Measurements from ENCODE around the gene RBFOX2. TPM values are rescaled to one million over a fixed set of nuclear protein-coding genes. Genes with fewer than 3 reads are reported as not detected.
A peak's percentile ranks its signal among the peaks of the same experiment; 100 is the strongest.

RBFOX2 gene
- polyA plus RNA-seq, 2 of the 4 experiments (the other 2 are of a cell fraction) = 30.3 to 77.7 TPM

- no peak for DNase-seq (ENCODE audit: low read depth in 1 of 2, low spot score in 1 of 2)
- Histone ChIP-seq H3K9me3 (no peaks in the 10 kb centered on the region), H3K4me2 (no peak overlapping the region), H3K27ac (no peak overlapping the region; a peak in 1 of 6 replicates), H3K4me1 (peaks cover 30% of the 10 kb centered on the region), H3K4me3 (no peak overlapping the region)
- no peak for FAIRE-seq
- POLR2A ChIA-PET = no interaction called here
- WGBS (ENCODE audit: missing lambda C conversion rate) = 74% methylated on average over 3 of the region's 3 CpGs
- no peak for ATAC-seq
- no peak for TF ChIP-seq NFE2L2 (conservative IDR thresholded peaks at IDR 0.05; ENCODE audit: low read length)
- TF ChIP-seq HDAC2 (IDR thresholded peaks at IDR 0.05) = no peak
- TF ChIP-seq JUNB (IDR thresholded peaks at IDR 0.05) = no peak
- CTCF ChIA-PET = no interaction called here
Observed at GRCh38 chr22:35903571-35904335, 124.9 kb downstream of the RBFOX2 start.

- Histone ChIP-seq H3K4me3 (no peak overlapping the region), H3K9me3 (no peaks in the 10 kb centered on the region), H3K4me1 (peaks cover 33% of the 10 kb centered on the region), H3K4me2 (peak overlapping the region; percentile 67), H3K27ac (peak overlapping the region; percentile 44 to 77; a peak in 5 of 6 replicates)
- ATAC-seq (peak; percentile 78 to 90; a peak in 5 of 6 replicates), DNase-seq (ENCODE audit: low read depth in 1 of 2, low spot score in 1 of 2) (peak in 1 of 2 experiments; percentile 56), FAIRE-seq (no peak)
- TF ChIP-seq ZFP36 (IDR thresholded peaks at IDR 0.05; ENCODE audit: borderline replicate concordance, partially characterized antibody) (no peak), SMC3 (IDR thresholded peaks at IDR 0.05) (no peak), EP300 (IDR thresholded peaks at IDR 0.05) (peak in 1 of 2 experiments; percentile 37; a peak in 1 of 5 replicates), GATA3 (IDR thresholded peaks at IDR 0.05; ENCODE audit: borderline replicate concordance) (peak; percentile 52; the same call in 1 of the 2 replicates), EHMT2 (IDR thresholded peaks at IDR 0.05; ENCODE audit: low read depth) (no peak), RCOR1 (IDR thresholded peaks at IDR 0.05; ENCODE audit: low read depth, low read length) (no peak), RAD21 (conservative IDR thresholded peaks at IDR 0.05 in 1 of 2, IDR thresholded peaks at IDR 0.05 in 1 of 2) (no peak), RARB (CRISPR knock-in tag; IDR thresholded peaks at IDR 0.05) (no peak)
- TF ChIP-seq, protein P1, sequence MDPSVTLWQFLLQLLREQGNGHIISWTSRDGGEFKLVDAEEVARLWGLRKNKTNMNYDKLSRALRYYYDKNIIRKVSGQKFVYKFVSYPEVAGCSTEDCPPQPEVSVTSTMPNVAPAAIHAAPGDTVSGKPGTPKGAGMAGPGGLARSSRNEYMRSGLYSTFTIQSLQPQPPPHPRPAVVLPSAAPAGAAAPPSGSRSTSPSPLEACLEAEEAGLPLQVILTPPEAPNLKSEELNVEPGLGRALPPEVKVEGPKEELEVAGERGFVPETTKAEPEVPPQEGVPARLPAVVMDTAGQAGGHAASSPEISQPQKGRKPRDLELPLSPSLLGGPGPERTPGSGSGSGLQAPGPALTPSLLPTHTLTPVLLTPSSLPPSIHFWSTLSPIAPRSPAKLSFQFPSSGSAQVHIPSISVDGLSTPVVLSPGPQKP (IDR thresholded peaks at IDR 0.05; ENCODE audit: low read depth, low read length) = no peak
- TF ChIP-seq, protein P2, sequence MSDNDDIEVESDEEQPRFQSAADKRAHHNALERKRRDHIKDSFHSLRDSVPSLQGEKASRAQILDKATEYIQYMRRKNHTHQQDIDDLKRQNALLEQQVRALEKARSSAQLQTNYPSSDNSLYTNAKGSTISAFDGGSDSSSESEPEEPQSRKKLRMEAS (IDR thresholded peaks at IDR 0.05) = no peak
- TF ChIP-seq, protein P3, sequence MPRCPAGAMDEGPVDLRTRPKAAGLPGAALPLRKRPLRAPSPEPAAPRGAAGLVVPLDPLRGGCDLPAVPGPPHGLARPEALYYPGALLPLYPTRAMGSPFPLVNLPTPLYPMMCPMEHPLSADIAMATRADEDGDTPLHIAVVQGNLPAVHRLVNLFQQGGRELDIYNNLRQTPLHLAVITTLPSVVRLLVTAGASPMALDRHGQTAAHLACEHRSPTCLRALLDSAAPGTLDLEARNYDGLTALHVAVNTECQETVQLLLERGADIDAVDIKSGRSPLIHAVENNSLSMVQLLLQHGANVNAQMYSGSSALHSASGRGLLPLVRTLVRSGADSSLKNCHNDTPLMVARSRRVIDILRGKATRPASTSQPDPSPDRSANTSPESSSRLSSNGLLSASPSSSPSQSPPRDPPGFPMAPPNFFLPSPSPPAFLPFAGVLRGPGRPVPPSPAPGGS (IDR thresholded peaks at IDR 0.05) = no peak
- whole genome bisulfite sequencing (ENCODE audit: missing lambda C conversion rate) = 48% methylated on average over 5 of the region's 5 CpGs
- CTCF ChIA-PET = interaction anchor here (0.6 to 0.7 kb wide), 2 partner anchors 344 to 489 kb away, joined by 3 read pairs; no protein-coding TSS in a partner anchor
- POLR2A ChIA-PET = no interaction called here
Observed at GRCh38 chr22:35900483-35901168, 128.0 kb downstream of the RBFOX2 start.

- no peak overlapping the region for H3K4me3 ChIP-seq
- DNase-seq (ENCODE audit: low read depth in 1 of 2, low spot score in 1 of 2) = no peak
- no peaks in the 10 kb centered on the region for H3K9me3 ChIP-seq
- no peak for FAIRE-seq
- ATAC-seq = no peak
- H3K27ac ChIP-seq = peak overlapping the region; percentile 44 to 77; a peak in 5 of 6 replicates
- H3K4me2 ChIP-seq = peak overlapping the region; percentile 67; the same call in 2 of the 3 replicates
- ChIA-PET CTCF (interaction anchor here (0.6 to 0.7 kb wide), 3 partner anchors 45 to 343 kb away, joined by 3 to 4 read pairs (median 3); no protein-coding TSS in a partner anchor), POLR2A (no interaction called here)
- peaks cover 42% of the 10 kb centered on the region for H3K4me1 ChIP-seq
- TF ChIP-seq HEYL (CRISPR knock-in tag; IDR thresholded peaks at IDR 0.05) (no peak), ZNF302 (CRISPR knock-in tag; IDR thresholded peaks at IDR 0.05) (no peak), HMGXB4 (CRISPR knock-in tag; IDR thresholded peaks at IDR 0.05; ENCODE audit: borderline replicate concordance) (no peak), FOXS1 (CRISPR knock-in tag; IDR thresholded peaks at IDR 0.05) (no peak), REST (IDR thresholded peaks at IDR 0.05) (no peak), TP53 (CRISPR knock-in tag; IDR thresholded peaks at IDR 0.05) (no peak), CHD4 (IDR thresholded peaks at IDR 0.05; ENCODE audit: borderline replicate concordance) (no peak), KDM1A (IDR thresholded peaks at IDR 0.05; ENCODE audit: low read depth) (no peak), SMC3 (IDR thresholded peaks at IDR 0.05) (no peak), KDM5A (IDR thresholded peaks at IDR 0.05) (no peak), NFE2L2 (conservative IDR thresholded peaks at IDR 0.05; ENCODE audit: low read length) (no peak)
- TF ChIP-seq, protein P4, sequence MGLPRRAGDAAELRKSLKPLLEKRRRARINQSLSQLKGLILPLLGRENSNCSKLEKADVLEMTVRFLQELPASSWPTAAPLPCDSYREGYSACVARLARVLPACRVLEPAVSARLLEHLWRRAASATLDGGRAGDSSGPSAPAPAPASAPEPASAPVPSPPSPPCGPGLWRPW (IDR thresholded peaks at IDR 0.05) = no peak
Observed at GRCh38 chr22:35899736-35900135, 128.9 kb downstream of the RBFOX2 start.
